DMS153 (cell line): ENCODE results near the gene PSMD9.

Source experiments
- DNase-seq: peaks from one replicate; lab custom pipeline; 2025; lab: John Stamatoyannopoulos, UW

The PSMD9 gene

GRCh38 chr12:121955258-121956237 is 67.0 kb downstream of the PSMD9 start:
- no peak for DNase-seq

GRCh38 chr12:121957861-121958515 is 69.4 kb downstream of the PSMD9 start:
- no peak for DNase-seq

GRCh38 chr12:121958541-121959240 is 70.1 kb downstream of the PSMD9 start:
- no peak for DNase-seq

GRCh38 chr12:121960541-121960940 is 72.0 kb downstream of the PSMD9 start:
- DNase-seq: no peak

- DNase-seq: no peak
Measured at GRCh38 chr12:121961195-121961879, 72.7 kb downstream of the PSMD9 start.

GRCh38 chr12:121963341-121964018 is 74.9 kb downstream of the PSMD9 start:
- DNase-seq: no peak

GRCh38 chr12:121964813-121965643 is 76.4 kb downstream of the PSMD9 start:
- DNase-seq: no peak

- no peak for DNase-seq
Measured at GRCh38 chr12:121966959-121967358, 78.4 kb downstream of the PSMD9 start.
